HepG2 (cell line): ENCODE results near the gene ATP8A1. TPM values are rescaled to one million over a fixed set of nuclear protein-coding genes. Genes with fewer than 3 reads are reported as not detected.

Experiments
- ATF7 ChIP-seq, 2 experiments: fragments of 450-650 bp in 1 of 2; sonication (generic) in 1 of 2; formaldehyde crosslinking in 1 of 2; IDR thresholded peaks; 2 replicates each; pipeline versions ENCODE4 v1.4.0 to v1.6.1; 2016 to 2020; ENCODE audit warnings: antibody characterized with exemption in 1 of 2, mild to moderate bottlenecking in 1 of 2, missing genetic modification reagents in 1 of 2
- CBFB ChIP-seq: sonication (generic); formaldehyde crosslinking; IDR thresholded peaks from 2 replicates; pipeline ENCODE4 v1.4.0; 2020; ENCODE audit warnings: missing genetic modification reagents
- CERS6 ChIP-seq: sonication (generic); formaldehyde crosslinking; IDR thresholded peaks from 2 replicates; pipeline ENCODE4 v1.5.0; 2020; ENCODE audit warnings: missing genetic modification reagents
- EEA1 ChIP-seq: sonication (generic); formaldehyde crosslinking; IDR thresholded peaks from 2 replicates; pipeline ENCODE4 v1.5.1; 2020; ENCODE audit warnings: mild to moderate bottlenecking, missing genetic modification reagents, borderline replicate concordance
- FOSL2 ChIP-seq: sonication (generic); formaldehyde crosslinking; IDR thresholded peaks from 2 replicates; pipeline ENCODE4 v1.4.0; 2020; ENCODE audit warnings: missing genetic modification reagents
- HMG20A ChIP-seq: IDR thresholded peaks from 2 replicates; pipeline ENCODE4 v1.6.1; 2016; ENCODE audit warnings: borderline replicate concordance
- HNF1A ChIP-seq, 2 experiments: sonication (generic) in 1 of 2; formaldehyde crosslinking in 1 of 2; IDR thresholded peaks; 2 replicates each; pipeline versions ENCODE4 v1.4.0 to v1.6.1; 2016 to 2020; ENCODE audit warnings: borderline replicate concordance in 1 of 2, low read depth in 1 of 2, mild to moderate bottlenecking in 1 of 2, missing genetic modification reagents in 1 of 2
- HNRNPUL1 ChIP-seq: fragments of 200-400 bp; formaldehyde crosslinking; IDR thresholded peaks from 2 replicates; pipeline ENCODE4 v1.6.1; 2017; ENCODE audit warnings: low read depth, mild to moderate bottlenecking, low read length, moderate library complexity
- MAZ ChIP-seq, 2 experiments: sonication (generic) in 1 of 2; formaldehyde crosslinking in 1 of 2; IDR thresholded peaks; 2 replicates each; pipeline versions ENCODE4 v1.5.0 to v1.6.1; 2012 to 2020; ENCODE audit warnings: low read depth in 2 of 2, mild to moderate bottlenecking in 2 of 2, borderline replicate concordance in 1 of 2, improper control_type of control experiment in 1 of 2, low read length in 1 of 2, missing genetic modification reagents in 1 of 2, moderate library complexity in 1 of 2
- RCOR2 ChIP-seq: IDR thresholded peaks from 2 replicates; pipeline ENCODE4 v1.6.1; 2016; ENCODE audit warnings: missing biosample characterization, missing genetic modification reagents
- TBX2 ChIP-seq: sonication (generic); formaldehyde crosslinking; IDR thresholded peaks from 2 replicates; pipeline ENCODE4 v1.5.0; 2020; ENCODE audit warnings: missing genetic modification reagents, mild to moderate bottlenecking, borderline replicate concordance
- TCF7L2 ChIP-seq: IDR thresholded peaks from 2 replicates; pipeline ENCODE4 v1.6.1; 2011; ENCODE audit warnings: mild to moderate bottlenecking, low read depth, low read length, moderate library complexity
- ZBTB26 ChIP-seq: IDR thresholded peaks from 2 replicates; pipeline ENCODE4 v1.6.1; 2016; ENCODE audit warnings: missing compliant biosample characterization, missing genetic modification reagents, borderline replicate concordance
- ZBTB7B ChIP-seq: sonication (generic); formaldehyde crosslinking; IDR thresholded peaks from 2 replicates; pipeline ENCODE4 v1.4.0; 2020; ENCODE audit warnings: missing genetic modification reagents
- ZGPAT ChIP-seq: IDR thresholded peaks from 2 replicates; pipeline ENCODE4 v1.6.1; 2016; ENCODE audit warnings: mild to moderate bottlenecking
- ZNF34 ChIP-seq: sonication (generic); formaldehyde crosslinking; IDR thresholded peaks from 2 replicates; pipeline ENCODE4 v1.4.0; 2020; ENCODE audit warnings: mild to moderate bottlenecking, missing genetic modification reagents, borderline replicate concordance
- ZNF550 ChIP-seq: sonication (generic); formaldehyde crosslinking; IDR thresholded peaks from 2 replicates; pipeline ENCODE4 v1.4.0; 2020; ENCODE audit warnings: mild to moderate bottlenecking, missing genetic modification reagents, borderline replicate concordance
- ZNF564 ChIP-seq: sonication (generic); formaldehyde crosslinking; IDR thresholded peaks from 2 replicates; pipeline ENCODE4 v1.8.1; 2023; ENCODE audit warnings: mild to moderate bottlenecking, missing genetic modification reagents
- ZNF629 ChIP-seq: sonication (generic); formaldehyde crosslinking; conservative IDR thresholded peaks from 2 replicates; pipeline ENCODE4 v1.5.0; 2020; ENCODE audit warnings: missing genetic modification reagents
- polyA plus RNA-seq, 8 experiments: library from polyadenylated mRNA; depleted of rRNA in 3 of 8; stranded (reverse) in 7 of 8; unstranded in 1 of 8; fragments of >200 nt; fragmentation: Illumina TruSeq in 4 of 8; extraction: Trizol in 4 of 8; gene quantifications; 2 replicates each; pipeline versions ENCODE4 v1.2.1 to v1.2.3, GENCODE V29; 2011 to 2016; ENCODE audit warnings: low read depth in 4 of 8, missing spikeins in 1 of 8, mixed read lengths in 1 of 8; ENCODE audit not compliant: insufficient read depth in 1 of 8
- total RNA-seq, 5 experiments: library from RNA; depleted of rRNA; stranded (reverse); fragments of >200 nt; fragmentation: Illumina TruSeq; extraction: Trizol; gene quantifications; 2 replicates each; pipeline ENCODE4 v1.2.3, GENCODE V29; 2016; ENCODE audit warnings: low read depth in 1 of 5

Gene ATP8A1
- total and polyA plus RNA-seq, 2 of the 13 experiments (the other 11 are each of a cell fraction or from before 2014, with no cell fraction given) = 1.7 to 6.2 TPM

- TF ChIP-seq ZNF564 (CRISPR knock-in tag) = 0 out of 2 replicates have a peak, but pooled peaks have one; percentile 20
- no peak; the same call in 1 of the 2 replicates for TF ChIP-seq ZNF550 (CRISPR knock-in tag)
- no peak for TF ChIP-seq ZNF629 (CRISPR knock-in tag)
- no peak for TF ChIP-seq CERS6 (CRISPR knock-in tag)
- no peak for TF ChIP-seq HNRNPUL1
- no peak; the same call in 1 of the 2 replicates for TF ChIP-seq TBX2 (CRISPR knock-in tag)
- no peak for TF ChIP-seq ZNF34 (CRISPR knock-in tag)
- TF ChIP-seq ZBTB7B (CRISPR knock-in tag) = no peak
- TF ChIP-seq EEA1 = no peak
- TF ChIP-seq ZBTB26 (CRISPR knock-in tag) = peak; percentile 63; the same call in 1 of the 2 replicates
- TF ChIP-seq HMG20A = no peak; the same call in 1 of the 2 replicates
- peak; percentile 88 for TF ChIP-seq ATF7 (IDR thresholded peaks at IDR 0.05)
- no peak for TF ChIP-seq ATF7 (CRISPR knock-in tag; IDR thresholded peaks at IDR 0.05)
- peak; percentile 42; the same call in 1 of the 2 replicates for TF ChIP-seq CBFB (CRISPR knock-in tag)
- no peak for TF ChIP-seq TCF7L2
- no peak for TF ChIP-seq FOSL2
- no peak for TF ChIP-seq HNF1A (IDR thresholded peaks at IDR 0.05; ENCODE audit: low read depth)
- peak; percentile 42; the same call in 1 of the 2 replicates for TF ChIP-seq HNF1A (CRISPR knock-in tag; IDR thresholded peaks at IDR 0.05; ENCODE audit: borderline replicate concordance)
- peak; percentile 71 for TF ChIP-seq MAZ (IDR thresholded peaks at IDR 0.05; ENCODE audit: borderline replicate concordance, low read depth, low read length)
- TF ChIP-seq MAZ (CRISPR knock-in tag; IDR thresholded peaks at IDR 0.05; ENCODE audit: low read depth) = peak; percentile 86
- TF ChIP-seq RCOR2 = no peak
- TF ChIP-seq ZGPAT (CRISPR knock-in tag) = peak; percentile 68
Measured at GRCh38 chr4:42656944-42657792, at the start of gene ATP8A1 (continued).
